Vagina (tissue), 2 donors: ENCODE measurements around the gene AUP1. TPM values are rescaled to one million over a fixed set of nuclear protein-coding genes. Genes with fewer than 3 reads are reported as not detected.

Experiments
- DNase-seq, 2 donors: peaks; one replicate each; pipeline ENCODE4 v3.0.0-alpha.2; 2017; ENCODE audit errors: extremely low spot score in 2 of 2
- H3K27ac ChIP-seq: fragments of 200-600 bp; sonication (generic); one replicate; pipeline ENCODE4 v1.5.1; 2019
- H3K27me3 ChIP-seq: fragments of 200-600 bp; sonication (generic); one replicate; pipeline ENCODE4 v1.5.1; 2019
- H3K36me3 ChIP-seq, 2 donors: fragments of 200-600 bp; sonication (generic); one replicate each; pipeline ENCODE4 v1.5.1; 2017 to 2019
- H3K4me1 ChIP-seq: fragments of 200-600 bp; sonication (generic); one replicate; pipeline ENCODE4 v1.5.1; 2019
- H3K4me3 ChIP-seq, 2 donors: fragments of 200-600 bp; sonication (generic); 1 replicate in 1 of 2; 2 replicates in 1 of 2; pipeline ENCODE4 v1.5.1; 2016 to 2019
- H3K9me3 ChIP-seq: fragments of 200-600 bp; sonication (generic); one replicate; pipeline ENCODE4 v1.5.1; 2019
- POLR2A ChIP-seq, 2 donors: fragments of 450-650 bp; IDR thresholded peaks; one replicate each; pipeline ENCODE4 v1.6.1; 2017; ENCODE audit warnings: antibody characterized with exemption in 2 of 2, mild to moderate bottlenecking in 2 of 2, moderate library complexity in 2 of 2
- POLR2AphosphoS5 ChIP-seq, 2 donors: sonication (generic); formaldehyde crosslinking; IDR thresholded peaks; one replicate each; pipeline ENCODE4 v1.9.0; 2017; ENCODE audit warnings: antibody characterized with exemption in 2 of 2, mild to moderate bottlenecking in 2 of 2, low read depth in 1 of 2; ENCODE audit not compliant: insufficient read depth in 1 of 2
- intact Hi-C: fragments of 100-400 bp; cut with DNase I; formaldehyde crosslinking; loops from one replicate; pipeline ENCODE4 v1.15.1; 2023
- total RNA-seq: library from RNA; depleted of rRNA; stranded (reverse); fragments of >200 nt; gene quantifications from one replicate; pipeline ENCODE4 v1.2.3, GENCODE V29; 2016
- TF ChIP-seq, protein P1 (sequence below), 3 experiments: fragments of 450-650 bp in 2 of 3; fragments of 200-600 bp in 1 of 3; sonication (generic) in 1 of 3; IDR thresholded peaks; one replicate each; pipeline ENCODE4 v1.5.1; 2017 to 2019; ENCODE audit warnings: antibody characterized with exemption in 3 of 3, mild to moderate bottlenecking in 2 of 3, moderate library complexity in 2 of 3

Gene AUP1
- total RNA-seq, 1 donor from 2014 or later, result 124 TPM

DNA sequence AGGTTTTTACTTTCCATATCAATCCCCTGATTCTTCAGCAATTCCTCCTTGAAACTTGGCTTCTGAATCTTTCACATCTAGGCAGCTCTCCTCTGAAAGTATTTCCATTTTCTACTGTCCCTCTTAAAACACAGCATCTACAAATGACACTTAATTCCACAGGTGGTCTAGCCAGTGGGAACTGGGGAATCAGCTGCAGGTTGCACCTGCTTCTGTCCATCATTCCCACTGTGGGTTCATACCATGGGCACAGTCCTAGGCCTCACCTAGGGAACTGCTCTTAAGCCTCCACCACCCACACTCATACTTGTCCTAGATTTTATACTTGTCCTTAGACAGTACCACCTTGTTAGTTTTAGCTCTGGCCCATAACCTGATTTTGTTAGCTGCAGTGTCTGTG lies 22.0 kb upstream of the AUP1 start:
- intact Hi-C loops, result no loop called here
- Histone ChIP-seq H3K4me3 (no peak overlapping the region), H3K27me3 (no peaks in the 10 kb centered on the region), H3K4me1 (peaks cover 38% of the 10 kb centered on the region), H3K9me3 (no peaks in the 10 kb centered on the region), H3K27ac (no peak overlapping the region), H3K36me3 (no peaks in the 10 kb centered on the region)
- no peak for DNase-seq
- TF ChIP-seq, protein P1, sequence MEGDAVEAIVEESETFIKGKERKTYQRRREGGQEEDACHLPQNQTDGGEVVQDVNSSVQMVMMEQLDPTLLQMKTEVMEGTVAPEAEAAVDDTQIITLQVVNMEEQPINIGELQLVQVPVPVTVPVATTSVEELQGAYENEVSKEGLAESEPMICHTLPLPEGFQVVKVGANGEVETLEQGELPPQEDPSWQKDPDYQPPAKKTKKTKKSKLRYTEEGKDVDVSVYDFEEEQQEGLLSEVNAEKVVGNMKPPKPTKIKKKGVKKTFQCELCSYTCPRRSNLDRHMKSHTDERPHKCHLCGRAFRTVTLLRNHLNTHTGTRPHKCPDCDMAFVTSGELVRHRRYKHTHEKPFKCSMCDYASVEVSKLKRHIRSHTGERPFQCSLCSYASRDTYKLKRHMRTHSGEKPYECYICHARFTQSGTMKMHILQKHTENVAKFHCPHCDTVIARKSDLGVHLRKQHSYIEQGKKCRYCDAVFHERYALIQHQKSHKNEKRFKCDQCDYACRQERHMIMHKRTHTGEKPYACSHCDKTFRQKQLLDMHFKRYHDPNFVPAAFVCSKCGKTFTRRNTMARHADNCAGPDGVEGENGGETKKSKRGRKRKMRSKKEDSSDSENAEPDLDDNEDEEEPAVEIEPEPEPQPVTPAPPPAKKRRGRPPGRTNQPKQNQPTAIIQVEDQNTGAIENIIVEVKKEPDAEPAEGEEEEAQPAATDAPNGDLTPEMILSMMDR (IDR thresholded peaks at IDR 0.05), result no peak
- TF ChIP-seq POLR2AphosphoS5 (IDR thresholded peaks at IDR 0.05; ENCODE audit: insufficient read depth in 1 of 2, low read depth in 1 of 2) (no peak), POLR2A (IDR thresholded peaks at IDR 0.05) (no peak)

DNA sequence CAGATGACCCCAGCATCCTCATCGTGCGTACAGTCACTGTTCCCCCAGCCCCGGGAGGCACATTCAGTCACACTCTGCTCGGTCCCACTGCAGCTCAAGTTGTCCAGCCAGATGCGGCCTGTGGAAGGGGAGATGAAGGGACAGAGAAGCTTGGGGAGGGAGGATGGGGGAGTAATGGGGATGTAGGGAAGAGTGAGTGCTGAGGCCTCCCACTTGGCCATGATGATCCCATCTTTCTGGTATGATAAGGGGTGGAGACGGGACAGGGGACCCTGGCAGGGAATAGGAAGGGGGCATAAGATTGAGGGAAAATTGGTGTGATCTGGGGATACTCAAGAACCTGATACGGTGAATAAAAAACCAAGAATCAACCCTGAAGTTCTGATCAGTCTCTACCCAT lies 20.7 kb upstream of the AUP1 start:
- Histone ChIP-seq H3K27ac (no peak overlapping the region), H3K4me1 (peaks cover 29% of the 10 kb centered on the region), H3K36me3 (no peaks in the 10 kb centered on the region), H3K4me3 (no peak overlapping the region), H3K9me3 (no peaks in the 10 kb centered on the region), H3K27me3 (no peaks in the 10 kb centered on the region)
- DNase-seq, result peak in 1 of 2 donors; percentile 58
- TF ChIP-seq, protein P1 (IDR thresholded peaks at IDR 0.05), result no peak
- TF ChIP-seq POLR2AphosphoS5 (IDR thresholded peaks at IDR 0.05; ENCODE audit: insufficient read depth in 1 of 2, low read depth in 1 of 2) (no peak), POLR2A (IDR thresholded peaks at IDR 0.05) (no peak)
- intact Hi-C loops, result no loop called here

DNA sequence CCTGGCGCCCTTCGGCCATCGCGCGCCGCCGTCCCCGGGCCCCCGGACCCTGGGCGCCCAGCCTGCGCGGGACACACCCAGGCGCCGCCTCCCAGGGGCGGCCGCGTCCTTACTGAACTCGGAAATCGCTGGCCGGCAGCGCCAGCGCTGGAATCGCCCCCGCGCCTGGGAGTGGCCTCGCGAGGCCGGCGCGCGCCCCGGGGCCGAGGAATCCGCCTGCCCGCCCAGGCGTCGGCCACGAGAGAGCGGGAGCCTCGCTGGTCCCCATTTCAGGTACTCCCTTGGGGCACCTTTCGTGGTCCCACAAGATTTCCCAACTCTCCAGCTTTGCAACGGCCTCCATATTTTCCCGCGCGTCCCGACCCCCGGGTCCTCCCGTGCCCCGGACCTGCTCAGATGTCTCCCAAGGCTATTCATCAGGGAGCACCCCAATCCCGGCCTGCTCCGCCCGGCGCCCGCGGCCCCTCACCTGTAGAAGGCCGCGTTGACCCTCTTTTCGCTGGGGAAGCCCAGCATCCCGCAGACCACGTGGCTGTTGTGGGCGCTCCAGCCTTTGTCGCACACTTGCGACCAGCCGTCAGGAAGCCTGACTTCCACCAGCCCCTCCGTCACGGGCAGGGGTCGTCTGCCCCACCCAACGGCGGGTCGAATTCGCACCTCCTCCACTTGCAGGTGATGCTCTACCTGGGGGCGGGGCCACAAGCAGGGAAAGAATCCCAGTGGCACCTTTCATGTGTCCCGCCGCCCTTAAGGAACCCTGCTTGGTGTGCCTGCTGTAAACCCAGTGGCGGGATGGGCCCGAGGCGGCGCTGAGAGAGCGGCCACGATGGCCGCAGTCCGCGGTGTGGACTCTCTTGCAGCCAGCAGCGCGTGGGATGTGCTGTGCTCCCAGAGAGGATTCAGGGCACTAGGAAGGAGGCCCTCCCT lies 19.7 kb upstream of the AUP1 start:
- Histone ChIP-seq H3K4me3 (peak overlapping the region; percentile 53 to 78), H3K36me3 (no peaks in the 10 kb centered on the region), H3K9me3 (no peaks in the 10 kb centered on the region), H3K27ac (peak overlapping the region; percentile 72), H3K27me3 (no peaks in the 10 kb centered on the region), H3K4me1 (peaks cover 27% of the 10 kb centered on the region)
- intact Hi-C loops, result no loop called here
- no peak for DNase-seq
- peak in 1 of 2 donors; percentile 21 for TF ChIP-seq POLR2AphosphoS5 (IDR thresholded peaks at IDR 0.05; ENCODE audit: insufficient read depth in 1 of 2, low read depth in 1 of 2)
- TF ChIP-seq, protein P1 (IDR thresholded peaks at IDR 0.05), result no peak

DNA sequence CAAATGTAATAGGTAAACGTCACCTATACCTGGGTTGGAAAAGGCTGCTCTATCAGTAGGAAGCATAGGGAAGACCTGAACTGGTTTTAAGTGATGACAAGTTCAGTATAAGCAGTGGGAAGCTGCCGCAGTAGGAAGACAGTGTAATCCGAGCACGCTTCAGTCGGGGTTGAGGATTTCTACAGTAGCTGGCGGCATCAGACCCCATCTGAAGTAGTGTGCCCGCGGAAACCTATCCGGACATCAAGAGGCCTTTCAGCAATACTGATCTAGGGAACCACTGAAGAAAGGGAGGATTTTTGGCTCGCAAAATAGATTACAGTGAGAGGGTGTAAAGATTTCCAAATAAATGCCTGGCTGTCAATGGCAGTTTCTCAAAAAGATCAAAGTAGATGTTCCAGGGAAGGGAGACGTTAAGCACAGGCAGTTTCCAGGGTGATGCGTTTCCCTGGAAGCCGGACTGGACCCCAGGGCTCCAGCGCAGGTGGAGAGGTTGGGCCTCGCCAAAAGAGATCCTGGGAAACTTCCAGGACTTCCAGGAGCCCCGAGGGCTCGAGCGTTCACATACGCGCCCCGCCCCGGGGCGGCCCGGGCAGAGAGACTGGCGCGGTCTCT lies 18.9 kb upstream of the AUP1 start:
- peak overlapping the region; percentile 53 to 78 for H3K4me3 ChIP-seq
- H3K36me3 ChIP-seq, result no peaks in the 10 kb centered on the region
- H3K9me3 ChIP-seq, result no peaks in the 10 kb centered on the region
- no peak for DNase-seq
- intact Hi-C loops, result no loop called here
- H3K27me3 ChIP-seq, result no peaks in the 10 kb centered on the region
- peak overlapping the region; percentile 72 for H3K27ac ChIP-seq
- TF ChIP-seq, protein P1 (IDR thresholded peaks at IDR 0.05), result no peak
- TF ChIP-seq POLR2A (IDR thresholded peaks at IDR 0.05) (no peak), POLR2AphosphoS5 (IDR thresholded peaks at IDR 0.05; ENCODE audit: insufficient read depth in 1 of 2, low read depth in 1 of 2) (no peak)
- peaks cover 24% of the 10 kb centered on the region for H3K4me1 ChIP-seq

DNA sequence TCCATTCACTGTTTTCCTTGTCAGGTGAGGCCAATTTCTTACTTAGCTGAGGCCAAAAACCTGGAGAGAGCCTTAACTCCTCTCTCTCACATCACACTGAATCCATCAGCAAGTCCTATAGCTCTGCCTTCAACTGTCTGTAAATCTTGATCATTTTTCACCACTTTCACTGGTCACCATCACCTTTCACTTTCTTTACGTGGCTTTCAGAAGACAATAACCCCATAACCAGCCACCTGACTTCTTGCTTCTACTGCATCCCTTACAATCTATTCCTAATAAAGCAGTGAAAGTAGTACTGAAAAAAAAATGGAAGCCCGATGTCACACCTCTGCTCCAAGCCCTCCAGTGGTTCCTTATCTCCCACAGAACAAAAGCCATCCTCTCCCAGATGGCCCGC lies 16.5 kb upstream of the AUP1 start:
- no peak overlapping the region for H3K4me3 ChIP-seq
- H3K27ac ChIP-seq, result no peak overlapping the region
- no peak for DNase-seq
- TF ChIP-seq POLR2A (IDR thresholded peaks at IDR 0.05), result no peak
- no peaks in the 10 kb centered on the region for H3K27me3 ChIP-seq
- no peaks in the 10 kb centered on the region for H3K36me3 ChIP-seq
- intact Hi-C loops, result no loop called here
- H3K9me3 ChIP-seq, result no peaks in the 10 kb centered on the region
- peaks cover 10% of the 10 kb centered on the region for H3K4me1 ChIP-seq
